ENCODE measurements around the gene MRPL10. TPM values are rescaled to one million over a fixed set of nuclear protein-coding genes. Genes with fewer than 3 reads are reported as not detected.
A peak's percentile ranks its signal among the peaks of the same experiment; 100 is the strongest.

Gene MRPL10
- total RNA-seq, 6 experiments from 2014 or later, result 14.4 to 26.1 (median 16.3) TPM

- Histone ChIP-seq H3K27ac (no peak overlapping the region), H3K27me3 (no peaks in the 10 kb centered on the region), H3K9me3 (no peaks in the 10 kb centered on the region), H3K36me3 (peaks cover 0 to 21% (median 8%) of the 10 kb centered on the region in 4 donors), H3K4me1 (no peaks in the 10 kb centered on the region), H3K4me3 (peak overlapping the region; percentile 43 to 53 (median 45))
- 0% methylated on average over 2 of the region's 4 CpGs for WGBS (ENCODE audit: insufficient coverage, low coverage, low lambda C conversion rate, missing lambda C conversion rate)
- TF ChIP-seq POLR2A (IDR thresholded peaks at IDR 0.05) (no peak), CTCF (IDR thresholded peaks at IDR 0.05) (no peak)
- intact Hi-C loops (cut with DNase I), result no loop called here
- no peak for DNase-seq
- peak in 1 of 4 donors; percentile 9 for ATAC-seq
Observed at GRCh38 chr17:47821031-47821423, 10.3 kb downstream of the MRPL10 start.

- no peak overlapping the region for H3K27ac ChIP-seq
- TF ChIP-seq POLR2A (IDR thresholded peaks at IDR 0.05), result no peak
- TF ChIP-seq CTCF (IDR thresholded peaks at IDR 0.05), result no peak
- H3K27me3 ChIP-seq, result no peaks in the 10 kb centered on the region
- peaks cover 0 to 15% (median 6%) of the 10 kb centered on the region in 4 donors for H3K36me3 ChIP-seq
- intact Hi-C loops (cut with DNase I), result no loop called here
- H3K4me1 ChIP-seq, result no peaks in the 10 kb centered on the region
- 46% methylated on average over 3 of the region's 12 CpGs for WGBS (ENCODE audit: insufficient coverage, low coverage, low lambda C conversion rate, missing lambda C conversion rate)
- no peak for ATAC-seq
- DNase-seq, result no peak
- H3K4me3 ChIP-seq, result no peak overlapping the region
- H3K9me3 ChIP-seq, result no peaks in the 10 kb centered on the region
Observed at GRCh38 chr17:47820033-47820789, 11.1 kb downstream of the MRPL10 start.

- 80% methylated on average over 5 of the region's 10 CpGs for WGBS (ENCODE audit: insufficient coverage, low coverage, low lambda C conversion rate, missing lambda C conversion rate)
- no peak for DNase-seq
- Histone ChIP-seq H3K4me1 (no peaks in the 10 kb centered on the region), H3K36me3 (peaks cover 0 to 11% (median 4%) of the 10 kb centered on the region in 4 donors), H3K9me3 (no peaks in the 10 kb centered on the region), H3K4me3 (no peak overlapping the region), H3K27me3 (no peaks in the 10 kb centered on the region), H3K27ac (no peak overlapping the region)
- intact Hi-C loops (cut with DNase I), result no loop called here
- no peak for ATAC-seq
- no peak for TF ChIP-seq POLR2A (IDR thresholded peaks at IDR 0.05)
- no peak for TF ChIP-seq CTCF (IDR thresholded peaks at IDR 0.05)
Observed at GRCh38 chr17:47819475-47819874, 11.9 kb downstream of the MRPL10 start.

- Histone ChIP-seq H3K36me3 (no peaks in the 10 kb centered on the region), H3K4me3 (no peak overlapping the region), H3K27me3 (no peaks in the 10 kb centered on the region), H3K27ac (no peak overlapping the region), H3K9me3 (no peaks in the 10 kb centered on the region), H3K4me1 (no peaks in the 10 kb centered on the region)
- DNase-seq (no peak), ATAC-seq (no peak)
- 54% methylated on average over 5 of the region's 11 CpGs for WGBS (ENCODE audit: insufficient coverage, low coverage, low lambda C conversion rate, missing lambda C conversion rate)
- intact Hi-C loops (cut with DNase I), result no loop called here
- TF ChIP-seq POLR2A (IDR thresholded peaks at IDR 0.05) (no peak), CTCF (IDR thresholded peaks at IDR 0.05) (no peak)
Observed at GRCh38 chr17:47818002-47818695, 13.2 kb downstream of the MRPL10 start.

All from right lobe of liver (tissue), 6 donors.